Measurements from ENCODE around the gene TCIRG1. TPM values are rescaled to one million over a fixed set of nuclear protein-coding genes. Genes with fewer than 3 reads are reported as not detected.
A peak's percentile ranks its signal among the peaks of the same experiment; 100 is the strongest.

Gene TCIRG1
- polyA plus RNA-seq, 2 of the 4 experiments (the other 2 are of a cell fraction): 36.3 to 120 TPM

DNA sequence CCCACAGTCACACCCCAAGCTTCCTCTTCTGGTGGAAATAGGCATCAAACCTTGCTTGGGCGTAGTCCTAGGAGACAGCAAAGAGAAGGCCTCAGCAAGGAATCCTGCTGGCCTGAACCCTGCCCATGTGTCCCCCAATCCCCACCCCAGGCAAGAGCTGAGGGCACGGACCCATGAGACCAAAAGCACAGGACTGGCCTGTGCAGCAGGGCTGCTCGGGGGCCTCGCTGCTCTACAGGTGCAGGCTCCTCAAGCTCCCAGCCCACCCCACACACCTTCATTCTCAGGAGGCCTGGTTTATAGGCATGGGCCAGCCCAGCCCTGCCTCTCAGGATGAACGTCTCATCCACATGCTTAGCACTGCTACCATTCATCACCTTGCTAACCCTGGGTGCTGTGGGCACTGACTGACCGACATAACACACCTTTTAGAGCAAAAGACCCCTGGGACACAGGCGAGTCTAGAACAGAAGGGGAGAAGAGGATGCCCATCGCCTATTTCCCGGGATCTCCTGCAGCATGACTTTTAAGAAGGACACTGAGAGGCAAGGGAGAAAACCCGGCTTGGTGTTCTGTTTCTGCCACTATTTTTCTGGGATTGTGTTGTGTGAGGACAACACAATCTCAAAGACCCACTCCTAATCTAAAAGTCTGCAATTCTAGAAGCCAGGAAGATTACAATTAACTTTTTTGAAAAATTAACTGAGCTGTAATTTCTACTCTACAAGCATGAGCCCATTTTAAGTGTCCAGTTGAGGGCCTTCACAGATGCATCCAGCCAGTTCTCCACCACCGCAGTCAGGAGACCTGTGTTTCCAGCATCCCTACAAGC is 15.4 kb downstream of the TCIRG1 start:
- FAIRE-seq (no peak), ATAC-seq (peak; percentile 4 to 13; a peak in 3 of 6 replicates), DNase-seq (ENCODE audit: low read depth in 1 of 2, low spot score in 1 of 2) (no peak)
- Histone ChIP-seq H3K4me1 (0 out of 3 replicates have a peak, but pooled peaks cover 3% of the 10 kb centered on the region), H3K4me3 (no peak overlapping the region), H3K27ac (no peak overlapping the region), H3K4me2 (no peak overlapping the region), H3K9me3 (no peaks in the 10 kb centered on the region)
- WGBS (ENCODE audit: missing lambda C conversion rate): 95% methylated on average over 10 of the region's 11 CpGs
- CTCF ChIA-PET: interaction anchor here (0.8 to 1.8 kb wide), 3 partner anchors 13 to 155 kb away, joined by 3 to 5 read pairs (median 4); no protein-coding TSS in a partner anchor
- POLR2A ChIA-PET: no interaction called here
- TF ChIP-seq CBX2 (IDR thresholded peaks at IDR 0.05; ENCODE audit: borderline replicate concordance, low read depth): no peak
- TF ChIP-seq, protein P1, sequence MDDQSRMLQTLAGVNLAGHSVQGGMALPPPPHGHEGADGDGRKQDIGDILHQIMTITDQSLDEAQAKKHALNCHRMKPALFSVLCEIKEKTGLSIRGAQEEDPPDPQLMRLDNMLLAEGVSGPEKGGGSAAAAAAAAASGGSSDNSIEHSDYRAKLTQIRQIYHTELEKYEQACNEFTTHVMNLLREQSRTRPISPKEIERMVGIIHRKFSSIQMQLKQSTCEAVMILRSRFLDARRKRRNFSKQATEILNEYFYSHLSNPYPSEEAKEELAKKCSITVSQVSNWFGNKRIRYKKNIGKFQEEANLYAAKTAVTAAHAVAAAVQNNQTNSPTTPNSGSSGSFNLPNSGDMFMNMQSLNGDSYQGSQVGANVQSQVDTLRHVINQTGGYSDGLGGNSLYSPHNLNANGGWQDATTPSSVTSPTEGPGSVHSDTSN (IDR thresholded peaks at IDR 0.05): no peak
- TF ChIP-seq TP53 (CRISPR knock-in tag; IDR thresholded peaks at IDR 0.05): no peak
- no peak for TF ChIP-seq ELK1 (IDR thresholded peaks at IDR 0.05; ENCODE audit: low read depth, low read length)
- no peak for TF ChIP-seq NR3C1 (IDR thresholded peaks at IDR 0.05)
- TF ChIP-seq ZSCAN20 (CRISPR knock-in tag; IDR thresholded peaks at IDR 0.05): no peak

GRCh38 chr11:68056317-68057285 is 17.8 kb downstream of the TCIRG1 start:
- WGBS (ENCODE audit: missing lambda C conversion rate): 89% methylated on average over 12 of the region's 12 CpGs
- POLR2A ChIA-PET: no interaction called here
- DNase-seq (ENCODE audit: low read depth in 1 of 2, low spot score in 1 of 2): no peak
- H3K4me3 ChIP-seq: no peak overlapping the region
- H3K4me1 ChIP-seq: no peaks in the 10 kb centered on the region
- ATAC-seq: no peak
- no peak overlapping the region for H3K27ac ChIP-seq
- no peaks in the 10 kb centered on the region for H3K9me3 ChIP-seq
- FAIRE-seq: no peak
- H3K4me2 ChIP-seq: no peak overlapping the region
- no peak for TF ChIP-seq RFX5 (IDR thresholded peaks at IDR 0.05)
- no peak for TF ChIP-seq FOSB (CRISPR knock-in tag; IDR thresholded peaks at IDR 0.05)
- 0 out of 2 replicates have a peak, but pooled peaks have one; percentile 25 for TF ChIP-seq POLR2AphosphoS2 (conservative IDR thresholded peaks at IDR 0.05; ENCODE audit: low read length)
- CTCF ChIA-PET: interaction anchor here (1.1 kb wide), 1 partner anchor 19 kb away, joined by 3 read pairs; no protein-coding TSS in a partner anchor

GRCh38 chr11:68057807-68058206 is 19.0 kb downstream of the TCIRG1 start:
- WGBS (ENCODE audit: missing lambda C conversion rate): 95% methylated on average over 4 of the region's 4 CpGs
- no peak for DNase-seq (ENCODE audit: low read depth in 1 of 2, low spot score in 1 of 2)
- FAIRE-seq: no peak
- H3K27ac ChIP-seq: no peak overlapping the region
- POLR2A ChIA-PET: interaction anchor here (0.7 kb wide), 1 partner anchor 30 kb away, joined by 8 read pairs; no protein-coding TSS in a partner anchor
- CTCF ChIA-PET: no interaction called here
- no peaks in the 10 kb centered on the region for H3K4me1 ChIP-seq
- no peak overlapping the region for H3K4me2 ChIP-seq
- TF ChIP-seq RARB (CRISPR knock-in tag; IDR thresholded peaks at IDR 0.05): no peak
- TF ChIP-seq TFCP2L1 (CRISPR knock-in tag; IDR thresholded peaks at IDR 0.05): no peak
- ATAC-seq: no peak
- no peaks in the 10 kb centered on the region for H3K9me3 ChIP-seq
- H3K4me3 ChIP-seq: no peak overlapping the region

DNA sequence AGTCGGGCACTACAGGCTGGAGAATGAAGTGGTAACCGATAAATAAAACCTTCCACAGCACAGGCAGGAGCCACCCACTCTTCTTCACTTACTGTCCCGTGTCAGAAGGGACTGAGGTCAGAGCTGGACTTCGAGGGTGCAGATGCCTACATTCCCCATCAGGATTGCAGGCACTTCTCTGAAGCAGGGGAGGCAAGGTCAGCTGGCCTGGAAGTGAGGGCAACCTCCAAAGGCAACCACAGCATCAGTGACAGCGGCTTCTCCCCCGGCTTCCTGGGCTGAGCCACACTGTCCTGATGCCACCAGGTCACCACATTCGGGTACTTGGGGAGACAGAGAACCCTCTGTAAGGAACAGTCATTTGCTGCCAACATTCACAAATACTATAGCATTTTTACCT is 22.7 kb downstream of the TCIRG1 start:
- WGBS (ENCODE audit: missing lambda C conversion rate): 89% methylated on average over 5 of the region's 7 CpGs
- H3K4me1 ChIP-seq: no peaks in the 10 kb centered on the region
- no peak for TF ChIP-seq POLR2AphosphoS2 (conservative IDR thresholded peaks at IDR 0.05; ENCODE audit: low read length)
- TF ChIP-seq MAFK (IDR thresholded peaks at IDR 0.05; ENCODE audit: partially characterized antibody): no peak
- no peaks in the 10 kb centered on the region for H3K9me3 ChIP-seq
- POLR2A ChIA-PET: no interaction called here
- no peak overlapping the region for H3K27ac ChIP-seq
- no peak for FAIRE-seq
- DNase-seq (ENCODE audit: low read depth in 1 of 2, low spot score in 1 of 2): no peak
- ATAC-seq: no peak
- no peak overlapping the region for H3K4me3 ChIP-seq
- CTCF ChIA-PET: interaction anchor here (1.0 kb wide), 1 partner anchor 15 kb away, joined by 4 read pairs; no protein-coding TSS in a partner anchor
- H3K4me2 ChIP-seq: no peak overlapping the region

Data from A549 (cell line).